Measurements from ENCODE around the gene FAM163B.
"Not testable (repeated sequence)": the region's sequence is repeated elsewhere in the genome, so short reads cannot be mapped to it uniquely, and the experiment has no call there.

FAM163B gene

DNA sequence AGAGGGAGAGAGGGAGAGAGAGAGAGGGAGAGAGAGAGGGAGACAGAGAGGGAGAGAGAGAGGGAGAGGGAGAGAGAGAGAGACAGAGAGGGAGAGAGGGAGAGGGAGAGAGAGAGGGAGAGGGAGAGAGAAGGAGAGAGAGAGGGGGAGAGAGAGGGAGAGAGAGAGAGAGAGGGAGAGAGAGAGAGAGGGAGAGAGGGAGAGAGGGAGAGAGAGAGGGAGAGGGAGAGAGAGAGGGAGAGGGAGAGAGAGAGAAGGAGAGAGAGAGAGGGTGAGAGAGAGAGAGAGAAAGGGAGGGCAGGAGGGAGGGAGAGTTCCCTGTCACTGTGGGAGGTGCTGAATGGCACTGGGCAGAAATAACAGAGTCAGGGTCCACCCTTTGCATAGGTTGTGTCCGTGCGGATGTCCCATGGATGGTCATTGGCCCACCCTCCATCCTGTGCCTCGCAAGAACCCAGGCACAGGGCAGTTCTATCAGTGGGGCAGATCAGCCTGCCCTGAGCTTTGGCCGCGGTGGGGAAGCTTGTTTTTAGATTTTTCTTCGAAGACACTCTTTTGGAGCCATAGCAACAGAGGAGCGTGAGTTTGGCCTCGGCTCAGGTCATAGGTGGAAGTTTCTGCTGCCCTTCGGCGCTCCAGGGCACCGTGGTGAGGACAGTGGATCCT, 44.6 kb downstream of the FAM163B start:
- DNase-seq, result no peak

- DNase-seq, result not testable (repeated sequence)
Observed at GRCh38 chr9:133563814-133564213, 45.4 kb downstream of the FAM163B start.

DNA sequence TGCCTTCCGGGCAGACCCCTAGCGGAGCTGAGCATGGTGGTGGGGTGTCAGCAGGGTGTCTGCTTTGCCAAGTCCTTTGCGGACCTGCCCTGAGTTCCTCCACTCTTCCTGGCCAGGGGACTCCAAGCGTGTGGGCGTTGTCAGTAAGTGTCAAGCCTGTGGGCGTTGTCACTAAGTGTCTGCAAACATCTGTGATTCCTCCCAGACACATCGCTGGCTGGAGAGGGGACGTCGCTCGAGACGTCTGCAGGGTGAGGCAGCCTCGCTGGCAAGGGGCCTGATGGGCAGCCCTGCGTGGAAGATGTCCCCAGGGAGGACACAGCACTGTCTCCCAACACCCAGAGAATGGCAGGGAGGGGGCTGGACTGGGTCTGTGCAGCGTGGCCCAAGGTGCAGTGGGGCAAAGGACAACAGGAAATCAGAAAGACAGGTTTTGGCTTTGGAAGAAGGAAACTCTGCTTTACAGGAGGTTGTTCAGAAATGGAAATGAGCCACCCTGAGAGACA, 45.8 kb downstream of the FAM163B start:
- DNase-seq, result no peak

DNA sequence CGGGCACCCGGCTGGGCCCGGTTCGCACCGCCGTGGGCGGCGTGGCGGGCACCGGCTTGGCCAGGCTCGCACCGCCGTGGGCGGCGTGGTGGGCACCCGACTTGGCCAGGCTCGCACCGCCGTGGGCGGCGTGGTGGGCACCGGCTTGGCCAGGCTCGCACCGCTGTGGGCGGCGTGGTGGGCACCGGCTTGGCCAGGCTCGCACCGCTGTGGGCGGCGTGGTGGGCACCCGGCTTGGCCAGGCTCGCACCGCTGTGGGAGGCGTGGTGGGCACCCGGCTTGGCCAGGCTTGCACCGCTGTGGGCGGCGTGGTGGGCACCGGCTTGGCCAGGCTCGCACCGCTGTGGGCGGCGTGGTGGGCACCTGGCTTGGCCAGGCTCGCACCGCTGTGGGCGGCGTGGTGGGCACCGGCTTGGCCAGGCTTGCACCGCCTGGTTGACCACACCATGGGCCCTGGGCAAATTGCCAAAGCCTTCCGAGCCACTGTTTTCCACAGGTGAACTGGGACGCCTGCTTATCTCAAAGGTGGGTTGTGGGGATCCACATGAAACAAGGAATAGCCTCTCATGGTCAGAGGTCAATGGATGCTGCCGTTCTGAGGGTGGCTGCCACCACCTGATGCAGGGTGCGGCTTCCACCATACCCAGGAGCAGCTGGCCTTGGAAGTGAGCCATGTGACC, 46.4 kb downstream of the FAM163B start:
- no peak for DNase-seq

GRCh38 chr9:133561976-133562554, 47.1 kb downstream of the FAM163B start:
- no peak for DNase-seq

DNA sequence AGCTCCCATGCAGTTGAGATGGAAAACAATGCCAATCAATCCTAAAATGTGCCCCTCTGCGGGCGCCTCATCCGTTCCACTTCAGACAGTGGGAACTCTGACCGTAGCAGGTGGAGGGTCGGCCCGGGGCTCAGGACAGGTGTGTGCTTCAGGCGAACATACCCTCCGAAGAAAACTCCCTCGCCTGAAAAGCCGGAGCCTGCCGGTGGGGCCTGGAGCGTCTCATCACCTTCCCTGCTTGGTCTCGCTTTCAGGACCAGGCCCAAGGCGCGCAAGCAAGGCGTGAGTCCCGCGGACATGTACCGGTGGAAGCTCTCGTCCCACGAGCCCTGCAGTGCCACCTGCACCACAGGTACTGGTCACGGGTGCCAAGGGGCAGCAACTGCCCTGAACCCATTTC, 48.2 kb downstream of the FAM163B start:
- DNase-seq, result no peak

DNA sequence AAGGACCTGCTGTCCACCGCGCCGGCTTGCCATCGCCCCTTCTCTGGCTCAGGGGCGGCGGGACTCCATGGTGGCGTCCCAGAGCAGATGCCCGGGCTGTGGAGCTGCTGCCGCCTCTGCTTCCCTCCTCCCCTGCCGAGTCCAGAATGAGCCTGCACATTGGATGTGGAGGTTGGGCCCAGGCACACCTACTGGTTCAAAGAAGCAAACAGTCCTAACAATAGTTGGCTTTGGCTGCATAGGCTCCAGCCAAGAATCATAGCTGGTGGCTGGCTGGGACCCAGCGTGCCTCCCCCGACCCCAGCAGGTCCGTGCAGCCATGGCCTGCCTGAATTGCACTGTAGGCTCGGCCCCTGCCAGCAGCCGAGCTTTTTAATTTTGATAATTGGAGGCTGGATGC, 48.9 kb downstream of the FAM163B start:
- no peak for DNase-seq

GRCh38 chr9:133558191-133559126, 50.7 kb downstream of the FAM163B start:
- DNase-seq, result no peak

- DNase-seq, result no peak
Observed at GRCh38 chr9:133557581-133557980, 51.6 kb downstream of the FAM163B start.

DNA sequence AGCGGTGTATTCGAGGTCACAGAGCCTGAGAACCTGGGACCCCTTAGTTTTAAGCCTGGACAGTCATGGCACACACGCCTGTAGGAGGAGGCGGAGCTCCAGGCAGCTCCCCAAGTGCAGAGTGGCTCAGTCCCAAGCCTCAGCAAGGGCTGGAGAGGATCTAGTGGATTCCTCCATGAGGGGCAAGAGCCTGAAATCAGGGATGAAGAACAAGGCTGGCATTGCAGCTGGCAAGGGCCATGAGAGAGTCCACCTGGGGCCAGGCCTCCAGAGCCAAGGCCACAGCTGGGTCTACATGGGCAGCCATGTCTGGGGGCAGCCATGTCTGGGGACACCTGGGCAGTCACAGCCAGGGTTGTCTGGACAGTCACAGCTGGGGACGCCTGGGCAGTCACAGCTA, 52.8 kb downstream of the FAM163B start:
- DNase-seq, result no peak

GRCh38 chr9:133554729-133555128, 54.5 kb downstream of the FAM163B start:
- no peak for DNase-seq

GRCh38 chr9:133553973-133554713, 55.0 kb downstream of the FAM163B start:
- DNase-seq, result no peak

- no peak for DNase-seq
Observed at GRCh38 chr9:133553123-133553522, 56.1 kb downstream of the FAM163B start.

- no peak for DNase-seq
Observed at GRCh38 chr9:133552236-133552635, 57.0 kb downstream of the FAM163B start.

- DNase-seq, result no peak
Observed at GRCh38 chr9:133551446-133551845, 57.7 kb downstream of the FAM163B start.

DNA sequence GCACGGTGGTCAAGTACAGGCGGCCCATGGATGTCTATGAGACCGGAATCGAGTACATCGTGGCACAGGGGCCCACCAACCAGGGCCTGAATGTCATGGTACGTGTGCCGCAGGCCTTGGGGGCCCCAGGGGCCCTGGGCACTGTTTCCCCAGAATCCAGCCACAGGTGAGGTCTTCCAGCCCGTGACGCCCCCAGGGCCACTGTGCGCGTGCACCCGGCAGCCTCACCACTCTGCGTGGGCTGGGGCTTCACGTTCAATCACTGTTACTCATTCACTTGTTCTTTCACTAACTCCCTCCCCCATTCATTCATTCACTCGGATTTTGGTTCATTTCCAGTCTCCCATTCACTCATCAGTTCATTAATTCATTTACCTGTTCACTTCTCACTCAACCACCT, 62.1 kb downstream of the FAM163B start:
- no peak for DNase-seq

DNA sequence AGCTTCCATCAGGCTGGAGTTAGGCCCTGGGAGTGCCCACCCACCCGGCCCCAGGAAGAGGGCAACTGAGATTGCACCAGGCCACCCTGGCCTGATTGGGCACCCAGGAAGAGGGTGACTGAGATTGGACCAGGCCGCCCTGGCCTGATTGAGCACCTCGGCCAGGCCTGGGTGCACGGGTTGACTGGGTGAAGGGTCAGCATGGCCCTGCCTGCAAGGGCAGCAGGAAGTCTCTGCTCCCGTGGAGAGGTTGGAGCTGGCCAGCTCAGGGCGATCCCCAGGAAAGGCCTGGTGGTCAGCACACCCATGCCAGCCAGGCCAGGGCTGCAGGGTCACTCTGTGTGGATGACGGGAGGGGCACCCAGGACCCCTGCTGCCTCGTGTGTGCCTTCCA, 62.9 kb downstream of the FAM163B start:
- DNase-seq, result no peak

GRCh38 chr9:133545494-133546286, 63.5 kb downstream of the FAM163B start:
- no peak for DNase-seq

DNA sequence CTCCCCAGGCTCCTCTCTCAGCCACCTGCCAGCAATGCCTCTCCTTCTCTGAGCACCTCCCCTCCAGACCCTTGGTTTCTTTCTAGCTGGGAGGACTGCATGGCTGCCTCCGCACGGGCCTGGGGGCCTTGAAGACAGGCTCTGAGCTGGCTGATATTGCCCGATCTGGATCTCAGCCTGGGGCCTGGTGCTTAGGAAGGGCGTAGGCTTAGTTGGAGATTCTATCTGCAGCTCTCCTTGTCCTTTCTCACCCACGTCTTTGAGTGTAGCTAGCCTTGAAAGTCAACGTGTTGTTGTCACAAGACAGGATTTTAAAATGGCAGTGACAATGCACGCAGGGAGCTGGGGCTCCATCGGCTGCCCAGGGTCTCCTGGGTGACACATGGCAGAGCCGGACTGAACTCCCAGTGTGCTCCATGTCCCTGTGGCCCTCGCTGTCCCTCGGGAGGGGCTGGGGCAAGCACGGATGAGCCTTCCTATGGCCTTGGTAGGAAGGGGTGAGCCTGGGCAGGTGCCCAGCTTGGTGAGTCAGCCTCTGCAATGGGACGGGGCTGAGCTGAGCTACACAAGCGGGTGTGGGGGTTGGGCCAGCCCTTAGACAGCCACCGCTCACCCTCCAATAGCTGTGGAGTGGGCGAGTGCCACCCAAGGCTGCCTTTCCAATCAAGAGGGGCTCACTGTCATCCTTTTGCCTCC, 65.3 kb downstream of the FAM163B start:
- DNase-seq, result no peak

GRCh38 chr9:133542002-133542401, 67.2 kb downstream of the FAM163B start:
- DNase-seq, result no peak

DNA sequence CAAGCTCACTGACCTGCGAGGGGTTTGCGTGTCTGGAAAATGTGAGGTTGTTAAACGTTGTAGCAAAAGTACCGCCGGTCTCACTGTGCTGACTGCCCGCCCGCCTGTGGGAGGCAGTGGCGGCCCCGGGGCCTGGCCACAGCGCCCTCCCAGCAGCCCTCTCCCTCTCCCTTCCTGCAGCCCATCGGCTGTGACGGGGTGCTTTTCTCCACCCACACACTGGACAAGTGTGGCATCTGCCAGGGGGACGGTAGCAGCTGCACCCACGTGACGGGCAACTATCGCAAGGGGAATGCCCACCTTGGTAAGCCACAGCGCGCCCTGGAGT, 68.5 kb downstream of the FAM163B start:
- DNase-seq, result no peak
